HEK293T (cell line): ENCODE measurements around the gene ADGRD1.

Source experiments
- ARNT ChIP-seq: fragments of 450-650 bp; IDR thresholded peaks from 2 replicates; pipeline ENCODE4 v1.6.1; 2017; ENCODE audit warnings: mild to moderate bottlenecking
- BHLHE40 ChIP-seq: fragments of 450-650 bp; IDR thresholded peaks from 2 replicates; pipeline ENCODE4 v1.6.1; 2016; ENCODE audit warnings: mild to moderate bottlenecking, moderate library complexity, borderline replicate concordance
- ELF4 ChIP-seq: fragments of 450-650 bp; IDR thresholded peaks from 2 replicates; pipeline ENCODE4 v1.6.1; 2017; ENCODE audit warnings: antibody characterized with exemption
- FOXA1 ChIP-seq: fragments of 450-650 bp; IDR thresholded peaks from 2 replicates; pipeline ENCODE4 v1.6.1; 2016; ENCODE audit warnings: mild to moderate bottlenecking
- FOXK2 ChIP-seq: fragments of 450-650 bp; IDR thresholded peaks from 2 replicates; pipeline ENCODE4 v1.6.1; 2016; ENCODE audit warnings: mild to moderate bottlenecking
- HDGF ChIP-seq: fragments of 450-650 bp; IDR thresholded peaks from 2 replicates; pipeline ENCODE4 v1.6.1; 2017; ENCODE audit warnings: antibody characterized with exemption, borderline replicate concordance
- L3MBTL2 ChIP-seq: fragments of 450-650 bp; conservative IDR thresholded peaks from 2 replicates; pipeline ENCODE4 v1.6.1; 2016; ENCODE audit warnings: mild to moderate bottlenecking
- SP1 ChIP-seq: fragments of 450-650 bp; IDR thresholded peaks from 2 replicates; pipeline ENCODE4 v1.6.1; 2017
- SUZ12 ChIP-seq: fragments of 450-650 bp; IDR thresholded peaks from 2 replicates; pipeline ENCODE4 v1.6.1; 2016; ENCODE audit warnings: mild to moderate bottlenecking

DNA sequence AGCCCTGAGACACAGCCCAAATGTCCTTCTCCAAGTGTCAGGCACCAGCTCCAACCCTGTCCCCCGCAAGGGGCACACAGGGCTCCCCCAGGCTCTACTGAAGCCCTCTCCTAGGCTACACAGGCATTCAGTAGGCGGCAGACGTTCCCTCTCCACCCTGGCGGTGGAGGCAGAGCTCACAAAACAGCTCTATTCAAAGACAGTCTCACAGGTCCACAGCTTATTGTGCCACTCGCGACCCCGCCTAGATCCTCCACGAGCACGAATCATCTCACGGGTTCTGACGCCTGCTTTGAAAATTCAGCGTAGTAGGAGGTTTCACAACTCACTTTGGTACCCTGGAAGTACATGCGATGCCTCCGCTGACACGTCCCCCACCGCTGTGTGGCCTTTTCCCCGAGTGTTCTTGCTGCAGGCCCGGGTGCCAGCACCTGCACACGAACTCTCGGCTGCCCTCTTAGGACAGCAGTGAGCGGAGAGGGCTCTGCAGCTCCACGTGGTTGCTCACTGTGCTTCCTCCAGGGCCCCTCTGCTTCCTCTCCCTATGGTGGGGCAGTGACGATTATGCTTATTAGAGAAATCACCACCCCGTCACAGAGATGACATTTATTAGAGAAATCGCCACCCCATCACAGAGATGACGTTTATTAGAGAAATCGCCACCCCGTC is 78.5 kb downstream of the ADGRD1 start:
- TF ChIP-seq SUZ12 (no peak), SP1 (no peak), FOXA1 (no peak), HDGF (no peak), FOXK2 (no peak), BHLHE40 (no peak), ELF4 (no peak), L3MBTL2 (no peak), ARNT (no peak)
